ENCODE measurements around the gene HESX1. TPM values are rescaled to one million over a fixed set of nuclear protein-coding genes. Genes with fewer than 3 reads are reported as not detected.

HESX1 gene
- total RNA-seq, 2 donors from 2014 or later = 0.75 to 1.2 TPM

- DNase-seq (ENCODE audit: low spot score) = no peak
- H3K27ac ChIP-seq = no peak overlapping the region
- H3K4me3 ChIP-seq = no peak overlapping the region
- H3K9me3 ChIP-seq = no peaks in the 10 kb centered on the region
- TF ChIP-seq CTCF (IDR thresholded peaks at IDR 0.05) = no peak
- H3K4me1 ChIP-seq = peaks cover 0 to 9% of the 10 kb centered on the region in 2 donors
- H3K27me3 ChIP-seq = no peaks in the 10 kb centered on the region
- no peaks in the 10 kb centered on the region for H3K36me3 ChIP-seq
Observed at GRCh38 chr3:57173687-57174086, 26.1 kb downstream of the HESX1 start.

- H3K27ac ChIP-seq = no peak overlapping the region
- H3K9me3 ChIP-seq = no peaks in the 10 kb centered on the region
- no peaks in the 10 kb centered on the region for H3K27me3 ChIP-seq
- H3K4me1 ChIP-seq = peaks cover 0 to 9% of the 10 kb centered on the region in 2 donors
- DNase-seq (ENCODE audit: low spot score) = no peak
- H3K4me3 ChIP-seq = no peak overlapping the region
- no peak for TF ChIP-seq CTCF (IDR thresholded peaks at IDR 0.05)
- no peaks in the 10 kb centered on the region for H3K36me3 ChIP-seq
Observed at GRCh38 chr3:57170946-57171345, 28.8 kb downstream of the HESX1 start.

GRCh38 chr3:57169872-57170623 is 29.7 kb downstream of the HESX1 start:
- Histone ChIP-seq H3K36me3 (no peaks in the 10 kb centered on the region), H3K9me3 (no peaks in the 10 kb centered on the region), H3K27ac (no peak overlapping the region), H3K27me3 (no peaks in the 10 kb centered on the region), H3K4me3 (peak overlapping the region; percentile 35 to 53), H3K4me1 (peaks cover 0 to 14% of the 10 kb centered on the region in 2 donors)
- peak; percentile 77 for DNase-seq (ENCODE audit: low spot score)
- peak; percentile 86 to 91 for TF ChIP-seq CTCF (IDR thresholded peaks at IDR 0.05)

- no peak overlapping the region for H3K27ac ChIP-seq
- no peaks in the 10 kb centered on the region for H3K36me3 ChIP-seq
- H3K9me3 ChIP-seq = no peaks in the 10 kb centered on the region
- TF ChIP-seq CTCF (IDR thresholded peaks at IDR 0.05) = no peak
- H3K4me1 ChIP-seq = peaks cover 0 to 22% of the 10 kb centered on the region in 2 donors
- no peak for DNase-seq (ENCODE audit: low spot score)
- H3K4me3 ChIP-seq = no peak overlapping the region
- H3K27me3 ChIP-seq = no peaks in the 10 kb centered on the region
Observed at GRCh38 chr3:57169108-57169507, 30.7 kb downstream of the HESX1 start.

GRCh38 chr3:57168151-57168550 is 31.6 kb downstream of the HESX1 start:
- Histone ChIP-seq H3K27ac (no peak overlapping the region), H3K27me3 (no peaks in the 10 kb centered on the region), H3K4me3 (no peak overlapping the region), H3K9me3 (no peaks in the 10 kb centered on the region), H3K36me3 (no peaks in the 10 kb centered on the region), H3K4me1 (peaks cover 0 to 26% of the 10 kb centered on the region in 2 donors)
- DNase-seq (ENCODE audit: low spot score) = no peak
- TF ChIP-seq CTCF (IDR thresholded peaks at IDR 0.05) = no peak

- Histone ChIP-seq H3K9me3 (no peaks in the 10 kb centered on the region), H3K4me1 (peaks cover 0 to 39% of the 10 kb centered on the region in 2 donors), H3K27me3 (no peaks in the 10 kb centered on the region), H3K27ac (no peak overlapping the region), H3K4me3 (no peak overlapping the region), H3K36me3 (no peaks in the 10 kb centered on the region)
- TF ChIP-seq CTCF (IDR thresholded peaks at IDR 0.05) = no peak
- DNase-seq (ENCODE audit: low spot score) = no peak
Observed at GRCh38 chr3:57166660-57167059, 33.1 kb downstream of the HESX1 start.
